Kidney (tissue), 14 donors: Measurements from ENCODE around the gene PCNT. TPM values are rescaled to one million over a fixed set of nuclear protein-coding genes. Genes with fewer than 3 reads are reported as not detected.

ENCODE experiments used
- DNase-seq, 5 donors: peaks; one replicate each; pipeline ENCODE4 v3.0.0-alpha.2; 2013 to 2020
- FAIRE-seq: peaks from 2 replicates; lab custom pipeline; 2012; peaks lifted over from hg19 to GRCh38; lab: Jason Lieb, UNC
- H3K27ac ChIP-seq, 2 donors: one replicate each; pipeline ENCODE4 v1.7.0; 2013; ENCODE audit warnings: low read depth in 2 of 2, low read length in 2 of 2, inconsistent platforms in 1 of 2
- H3K27me3 ChIP-seq: one replicate; pipeline ENCODE4 v1.7.1; 2013; ENCODE audit warnings: low read length, inconsistent platforms; ENCODE audit not compliant: control insufficient read depth, insufficient read depth
- H3K36me3 ChIP-seq, 3 donors: one replicate each; pipeline versions ENCODE4 v1.7.0 to v1.7.1; 2013; ENCODE audit warnings: low read length in 3 of 3, control low read depth in 1 of 3, inconsistent platforms in 1 of 3; ENCODE audit not compliant: insufficient read depth in 3 of 3, control insufficient read depth in 2 of 3
- H3K4me1 ChIP-seq, 3 donors: one replicate each; pipeline versions ENCODE4 v1.7.0 to v1.7.1; 2013; ENCODE audit warnings: low read length in 3 of 3, inconsistent platforms in 1 of 3, low read depth in 1 of 3; ENCODE audit not compliant: control insufficient read depth in 2 of 3, insufficient read depth in 2 of 3
- H3K4me3 ChIP-seq, 3 donors: one replicate each; pipeline versions ENCODE4 v1.7.0 to v1.8.1; 2013; ENCODE audit warnings: low read length in 3 of 3, control low read depth in 1 of 3, inconsistent platforms in 1 of 3
- H3K9ac ChIP-seq, 3 donors: one replicate each; pipeline versions ENCODE4 v1.7.0 to v1.7.1; 2013; ENCODE audit warnings: low read length in 3 of 3, control low read depth in 1 of 3, inconsistent platforms in 1 of 3
- H3K9me3 ChIP-seq, 3 donors: one replicate each; pipeline versions ENCODE4 v1.7.0 to v1.7.1; 2013; ENCODE audit warnings: low read length in 3 of 3, control low read depth in 1 of 3, inconsistent platforms in 1 of 3; ENCODE audit not compliant: control insufficient read depth in 2 of 3, insufficient read depth in 1 of 3
- CTCF ChIP-seq: IDR thresholded peaks from 3 replicates; pipeline ENCODE4 v1.5.1; 2012; ENCODE audit warnings: mild to moderate bottlenecking, moderate library complexity, borderline replicate concordance; ENCODE audit not compliant: insufficient read depth; ENCODE audit errors: extremely low read depth
- intact Hi-C: fragments of 100-400 bp; cut with DNase I; formaldehyde crosslinking; loops from one replicate; pipeline ENCODE4 v1.11.1; 2022
- polyA plus RNA-seq: library from polyadenylated mRNA; stranded (reverse); fragments of 350-450 nt; fragmentation: Illumina TruSeq; extraction: RNeasy Lipid Tissue Mini Kit (QIAGEN cat#74804); gene quantifications from one replicate; pipeline ENCODE4 v1.2.3, GENCODE V29; 2014; ENCODE audit warnings: low read depth, low replicate concordance; ENCODE audit not compliant: insufficient read depth
- total RNA-seq: library from RNA; stranded (reverse); fragmentation: NEBNext Ultra II Directional; extraction: Animal tissue kit (Norgen Biotek cat#: 25700); gene quantifications from one replicate; pipeline ENCODE4 v1.2.1, GENCODE V29; 2021
- donor health status: control.
- donor health status: control.
- donor health status: control.
- donor health status: control.
- donor health status: control.
- donor health status: DM: yes; HTN: yes; CAD: no.
- donor health status: Normal renal cell carcinoma (clear cell type).

Gene PCNT
- total and polyA plus RNA-seq, 2 donors from 2014 or later = 4.2 to 26.1 TPM

DNA sequence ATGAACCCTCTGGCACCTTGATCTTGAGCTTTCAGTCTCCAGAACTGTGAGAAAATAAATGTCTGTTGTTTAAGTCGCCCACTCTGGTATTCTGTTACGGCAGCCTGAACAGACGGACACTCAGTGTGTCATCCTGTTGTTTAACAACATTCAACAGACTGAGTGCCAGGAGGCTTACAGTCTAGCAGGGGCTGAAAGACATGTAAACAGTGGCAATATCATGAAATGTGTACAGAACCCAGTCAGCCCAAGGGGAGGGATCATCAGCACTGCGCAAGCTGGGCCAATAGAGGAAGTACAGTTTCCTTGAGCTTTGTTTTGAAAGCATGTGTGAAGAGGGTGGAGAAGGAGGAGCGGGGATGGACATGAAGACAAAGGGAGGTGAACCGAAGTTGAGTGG, 148.3 kb downstream of the PCNT start:
- Histone ChIP-seq H3K9me3 (no peaks in the 10 kb centered on the region), H3K36me3 (no peaks in the 10 kb centered on the region), H3K27ac (no peak overlapping the region), H3K4me1 (peaks cover 0 to 2% (median 0%) of the 10 kb centered on the region in 3 donors), H3K4me3 (no peak overlapping the region), H3K27me3 (no peaks in the 10 kb centered on the region), H3K9ac (no peak overlapping the region)
- intact Hi-C loops = no loop called here
- no peak for TF ChIP-seq CTCF
- no peak for DNase-seq
- no peak for FAIRE-seq

DNA sequence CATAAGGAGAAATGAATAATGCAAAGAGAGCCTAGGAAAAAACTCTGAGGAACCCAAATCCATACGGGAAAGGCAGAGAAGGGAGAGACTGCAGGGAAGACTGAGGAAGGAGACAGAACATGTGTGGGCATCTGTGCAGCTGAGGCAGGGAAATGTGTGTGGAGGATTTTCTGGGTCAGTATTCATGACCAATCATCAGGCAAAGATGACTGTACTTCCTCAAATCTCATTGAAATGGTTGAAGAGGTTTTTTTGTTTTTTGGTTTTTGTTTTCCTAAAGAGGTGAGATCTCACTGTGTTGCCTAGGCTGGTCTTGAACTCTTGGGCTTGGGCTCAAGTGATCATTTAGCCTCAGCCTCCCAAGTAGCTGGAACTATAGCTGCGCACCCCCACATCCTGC, 150.4 kb downstream of the PCNT start:
- FAIRE-seq = no peak

GRCh38 chr21:46475296-46475695, 151.3 kb downstream of the PCNT start:
- TF ChIP-seq CTCF = no peak
- no peak for DNase-seq
- Histone ChIP-seq H3K36me3 (no peaks in the 10 kb centered on the region), H3K27ac (no peak overlapping the region), H3K9ac (no peak overlapping the region), H3K9me3 (no peaks in the 10 kb centered on the region), H3K4me3 (no peak overlapping the region), H3K27me3 (no peaks in the 10 kb centered on the region), H3K4me1 (peaks cover 0 to 2% (median 0%) of the 10 kb centered on the region in 3 donors)
- intact Hi-C loops = no loop called here
- FAIRE-seq = no peak

More for the DNA sequence above, 150.4 kb downstream of the PCNT start:
- Histone ChIP-seq H3K36me3 (no peaks in the 10 kb centered on the region), H3K4me3 (no peak overlapping the region), H3K9ac (no peak overlapping the region), H3K27me3 (no peaks in the 10 kb centered on the region), H3K4me1 (peaks cover 0 to 2% (median 0%) of the 10 kb centered on the region in 3 donors), H3K9me3 (no peaks in the 10 kb centered on the region), H3K27ac (no peak overlapping the region)
- TF ChIP-seq CTCF = no peak
- DNase-seq = no peak
- intact Hi-C loops = no loop called here

GRCh38 chr21:46477765-46478164, 153.8 kb downstream of the PCNT start:
- Histone ChIP-seq H3K9ac (no peak overlapping the region), H3K9me3 (no peaks in the 10 kb centered on the region), H3K4me1 (no peaks in the 10 kb centered on the region), H3K27ac (no peak overlapping the region), H3K36me3 (no peaks in the 10 kb centered on the region), H3K27me3 (no peaks in the 10 kb centered on the region), H3K4me3 (no peak overlapping the region)
- intact Hi-C loops = no loop called here
- FAIRE-seq (no peak), DNase-seq (no peak)
- TF ChIP-seq CTCF = no peak
